ENCODE data around the gene THADA.
"Not testable (repeated sequence)": the region's sequence is repeated elsewhere in the genome, so short reads cannot be mapped to it uniquely, and the experiment has no call there.

DNA sequence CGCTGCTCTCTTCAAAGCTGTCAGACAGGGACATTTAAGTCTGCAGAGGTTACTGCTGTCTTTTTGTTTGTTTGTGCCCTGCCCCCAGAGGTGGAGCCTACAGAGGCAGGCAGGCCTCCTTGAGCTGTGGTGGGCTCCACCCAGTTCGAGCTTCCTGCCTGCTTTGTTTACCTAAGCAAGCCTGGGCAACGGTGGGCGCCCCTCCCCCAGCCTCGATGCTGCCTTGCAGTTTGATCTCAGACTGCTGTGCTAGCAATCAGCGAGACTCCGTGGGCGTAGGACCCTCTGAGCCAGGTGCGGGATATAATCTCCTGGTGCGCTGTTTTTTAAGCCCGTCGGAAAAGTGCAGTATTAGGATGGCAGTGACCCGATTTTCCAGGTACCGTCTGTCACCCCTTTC, 47.5 kb downstream of the THADA start:
- TF ChIP-seq, protein P1, sequence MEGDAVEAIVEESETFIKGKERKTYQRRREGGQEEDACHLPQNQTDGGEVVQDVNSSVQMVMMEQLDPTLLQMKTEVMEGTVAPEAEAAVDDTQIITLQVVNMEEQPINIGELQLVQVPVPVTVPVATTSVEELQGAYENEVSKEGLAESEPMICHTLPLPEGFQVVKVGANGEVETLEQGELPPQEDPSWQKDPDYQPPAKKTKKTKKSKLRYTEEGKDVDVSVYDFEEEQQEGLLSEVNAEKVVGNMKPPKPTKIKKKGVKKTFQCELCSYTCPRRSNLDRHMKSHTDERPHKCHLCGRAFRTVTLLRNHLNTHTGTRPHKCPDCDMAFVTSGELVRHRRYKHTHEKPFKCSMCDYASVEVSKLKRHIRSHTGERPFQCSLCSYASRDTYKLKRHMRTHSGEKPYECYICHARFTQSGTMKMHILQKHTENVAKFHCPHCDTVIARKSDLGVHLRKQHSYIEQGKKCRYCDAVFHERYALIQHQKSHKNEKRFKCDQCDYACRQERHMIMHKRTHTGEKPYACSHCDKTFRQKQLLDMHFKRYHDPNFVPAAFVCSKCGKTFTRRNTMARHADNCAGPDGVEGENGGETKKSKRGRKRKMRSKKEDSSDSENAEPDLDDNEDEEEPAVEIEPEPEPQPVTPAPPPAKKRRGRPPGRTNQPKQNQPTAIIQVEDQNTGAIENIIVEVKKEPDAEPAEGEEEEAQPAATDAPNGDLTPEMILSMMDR (IDR thresholded peaks at IDR 0.05; ENCODE audit: insufficient read depth, low read length, poor library complexity, severe bottlenecking) = not testable (repeated sequence)
- TF ChIP-seq EZH2phosphoT487 (conservative IDR thresholded peaks at IDR 0.05; ENCODE audit: low read length) = not testable (repeated sequence)
